ENCODE measurements around the gene CIITA. TPM values are rescaled to one million over a fixed set of nuclear protein-coding genes. Genes with fewer than 3 reads are reported as not detected.

Gene CIITA
- total RNA-seq, 1 donor from 2014 or later: 0.13 TPM

GRCh38 chr16:10846213-10846998 lies 30.6 kb upstream of the CIITA start:
- H3K27ac Mint-ChIP-seq (ENCODE audit: unreplicated experiment): no peak overlapping the region
- no peaks in the 10 kb centered on the region for H3K9me3 Mint-ChIP-seq (ENCODE audit: unreplicated experiment)
- no peaks in the 10 kb centered on the region for H3K36me3 Mint-ChIP-seq (ENCODE audit: low read depth, unreplicated experiment)
- no peak for DNase-seq (ENCODE audit: low spot score)
- no peak overlapping the region for H3K4me3 Mint-ChIP-seq (ENCODE audit: unreplicated experiment)
- TF ChIP-seq, protein P1, sequence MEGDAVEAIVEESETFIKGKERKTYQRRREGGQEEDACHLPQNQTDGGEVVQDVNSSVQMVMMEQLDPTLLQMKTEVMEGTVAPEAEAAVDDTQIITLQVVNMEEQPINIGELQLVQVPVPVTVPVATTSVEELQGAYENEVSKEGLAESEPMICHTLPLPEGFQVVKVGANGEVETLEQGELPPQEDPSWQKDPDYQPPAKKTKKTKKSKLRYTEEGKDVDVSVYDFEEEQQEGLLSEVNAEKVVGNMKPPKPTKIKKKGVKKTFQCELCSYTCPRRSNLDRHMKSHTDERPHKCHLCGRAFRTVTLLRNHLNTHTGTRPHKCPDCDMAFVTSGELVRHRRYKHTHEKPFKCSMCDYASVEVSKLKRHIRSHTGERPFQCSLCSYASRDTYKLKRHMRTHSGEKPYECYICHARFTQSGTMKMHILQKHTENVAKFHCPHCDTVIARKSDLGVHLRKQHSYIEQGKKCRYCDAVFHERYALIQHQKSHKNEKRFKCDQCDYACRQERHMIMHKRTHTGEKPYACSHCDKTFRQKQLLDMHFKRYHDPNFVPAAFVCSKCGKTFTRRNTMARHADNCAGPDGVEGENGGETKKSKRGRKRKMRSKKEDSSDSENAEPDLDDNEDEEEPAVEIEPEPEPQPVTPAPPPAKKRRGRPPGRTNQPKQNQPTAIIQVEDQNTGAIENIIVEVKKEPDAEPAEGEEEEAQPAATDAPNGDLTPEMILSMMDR (IDR thresholded peaks at IDR 0.05; ENCODE audit: unreplicated experiment): no peak
- peaks cover 6% of the 10 kb centered on the region for H3K4me1 Mint-ChIP-seq (ENCODE audit: unreplicated experiment)
- peaks cover 3% of the 10 kb centered on the region for H3K27me3 Mint-ChIP-seq (ENCODE audit: unreplicated experiment)

DNA sequence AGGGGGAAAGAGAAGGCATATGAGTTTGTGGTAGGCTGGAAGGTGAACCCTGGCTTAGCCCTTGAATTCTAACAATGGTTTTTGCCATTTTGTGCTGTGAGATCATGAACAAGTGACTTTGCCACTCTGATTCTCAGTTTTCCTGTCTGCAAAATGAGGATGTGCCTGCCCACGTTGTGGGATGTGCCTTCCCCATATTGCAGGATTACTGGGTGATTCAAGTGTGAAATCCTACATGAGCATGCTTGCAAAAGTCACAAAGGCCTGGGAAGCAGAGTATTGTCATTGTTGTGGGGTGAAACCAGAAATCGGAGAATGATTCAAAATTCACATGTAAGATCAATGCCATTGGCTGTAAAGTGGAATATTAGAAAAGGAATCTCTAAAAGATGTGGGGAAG lies 29.8 kb upstream of the CIITA start:
- Mint-ChIP-seq H3K36me3 (ENCODE audit: low read depth, unreplicated experiment) (no peaks in the 10 kb centered on the region), H3K9me3 (ENCODE audit: unreplicated experiment) (no peaks in the 10 kb centered on the region), H3K27me3 (ENCODE audit: unreplicated experiment) (peaks cover 3% of the 10 kb centered on the region), H3K4me1 (ENCODE audit: unreplicated experiment) (peaks cover 6% of the 10 kb centered on the region), H3K4me3 (ENCODE audit: unreplicated experiment) (no peak overlapping the region), H3K27ac (ENCODE audit: unreplicated experiment) (no peak overlapping the region)
- TF ChIP-seq, protein P1 (IDR thresholded peaks at IDR 0.05; ENCODE audit: unreplicated experiment): no peak
- no peak for DNase-seq (ENCODE audit: low spot score)

GRCh38 chr16:10849736-10850477 lies 27.1 kb upstream of the CIITA start:
- no peak overlapping the region for H3K27ac Mint-ChIP-seq (ENCODE audit: unreplicated experiment)
- peaks cover 3% of the 10 kb centered on the region for H3K27me3 Mint-ChIP-seq (ENCODE audit: unreplicated experiment)
- H3K9me3 Mint-ChIP-seq (ENCODE audit: unreplicated experiment): no peaks in the 10 kb centered on the region
- H3K4me1 Mint-ChIP-seq (ENCODE audit: unreplicated experiment): peaks cover 6% of the 10 kb centered on the region
- DNase-seq (ENCODE audit: low spot score): no peak
- TF ChIP-seq, protein P1 (IDR thresholded peaks at IDR 0.05; ENCODE audit: unreplicated experiment): no peak
- no peaks in the 10 kb centered on the region for H3K36me3 Mint-ChIP-seq (ENCODE audit: low read depth, unreplicated experiment)
- no peak overlapping the region for H3K4me3 Mint-ChIP-seq (ENCODE audit: unreplicated experiment)

GRCh38 chr16:10850478-10850850 lies 26.5 kb upstream of the CIITA start:
- Mint-ChIP-seq H3K9me3 (ENCODE audit: unreplicated experiment) (no peaks in the 10 kb centered on the region), H3K4me3 (ENCODE audit: unreplicated experiment) (no peak overlapping the region), H3K4me1 (ENCODE audit: unreplicated experiment) (peaks cover 6% of the 10 kb centered on the region), H3K36me3 (ENCODE audit: low read depth, unreplicated experiment) (no peaks in the 10 kb centered on the region), H3K27ac (ENCODE audit: unreplicated experiment) (no peak overlapping the region), H3K27me3 (ENCODE audit: unreplicated experiment) (peaks cover 3% of the 10 kb centered on the region)
- TF ChIP-seq, protein P1 (IDR thresholded peaks at IDR 0.05; ENCODE audit: unreplicated experiment): no peak
- no peak for DNase-seq (ENCODE audit: low spot score)

DNA sequence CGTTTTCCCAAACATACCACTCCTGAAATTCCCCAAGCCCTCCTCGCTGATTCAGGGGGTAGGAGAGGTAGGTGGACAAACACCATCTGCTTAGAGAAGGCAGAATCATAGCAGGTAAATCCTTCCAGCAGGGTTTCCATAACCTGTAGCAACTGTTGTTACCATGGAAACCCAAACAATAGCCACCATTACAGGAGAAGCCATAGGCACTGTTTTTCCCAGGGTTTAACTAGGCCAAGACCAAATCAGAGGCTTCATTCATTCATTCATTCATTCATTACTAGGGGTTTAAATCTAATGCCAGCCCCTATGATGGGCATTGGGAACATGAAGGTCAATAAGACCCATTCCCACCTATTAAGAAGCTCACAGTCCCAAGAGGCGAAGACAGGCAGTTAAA lies 25.5 kb upstream of the CIITA start:
- no peak overlapping the region for H3K27ac Mint-ChIP-seq (ENCODE audit: unreplicated experiment)

More for the DNA sequence above, 25.5 kb upstream of the CIITA start:
- DNase-seq (ENCODE audit: low spot score): no peak
- Mint-ChIP-seq H3K9me3 (ENCODE audit: unreplicated experiment) (no peaks in the 10 kb centered on the region), H3K27me3 (ENCODE audit: unreplicated experiment) (peaks cover 3% of the 10 kb centered on the region), H3K4me1 (ENCODE audit: unreplicated experiment) (peaks cover 6% of the 10 kb centered on the region), H3K4me3 (ENCODE audit: unreplicated experiment) (no peak overlapping the region), H3K36me3 (ENCODE audit: low read depth, unreplicated experiment) (no peaks in the 10 kb centered on the region)
- TF ChIP-seq, protein P1 (IDR thresholded peaks at IDR 0.05; ENCODE audit: unreplicated experiment): no peak

Measured in endothelial cell (in vitro differentiated cells).